K562 (cell line): ENCODE data around the gene CCDC124. TPM values are rescaled to one million over a fixed set of nuclear protein-coding genes. Genes with fewer than 3 reads are reported as not detected.

ENCODE experiments used
- ATAC-seq: fragments of 200-7000 bp; cut with Tn5 transposase; 3 replicates; pipeline ENCODE4 v1.9.1; 2020; ENCODE audit warnings: moderate library complexity
- BruUV-seq: library from RNA; stranded (reverse); fragments of 400-500 nt; replicated peaks from 2 replicates; lab custom pipeline; 2021; lab: Mats Ljungman, UMichigan
- CTCF ChIA-PET: fragments of 300-600 bp; formaldehyde crosslinking; extraction: SDS; loops from one replicate; lab custom pipeline; 2021; ENCODE audit warnings: low intra/inter-chr PET ratio; lab: Yijun Ruan, JAX
- POLR2A ChIA-PET: fragments of 300-600, 350-650 bp; sonication (Branson Sonifier 250); formaldehyde crosslinking; extraction: SDS; loops from one replicate; lab custom pipeline; 2021; ENCODE audit warnings: antibody characterized with exemption, inconsistent platforms; lab: Yijun Ruan, JAX
- DNase-seq, 4 experiments: peaks; one replicate each; pipeline versions ENCODE4 v3.0.0 to v3.0.0-alpha.2; 2011 to 2018; ENCODE audit warnings: low spot score in 3 of 4, mixed read lengths in 3 of 4; ENCODE audit errors: extremely low read depth in 1 of 4
- FAIRE-seq: peaks from 2 replicates; lab custom pipeline; 2011; peaks lifted over from hg19 to GRCh38; lab: Jason Lieb, UNC
- H2AFZ ChIP-seq: 2 replicates; pipeline ENCODE4 v1.6.0; 2011; ENCODE audit warnings: low read depth, low read length, control low read depth, inconsistent platforms
- H3K27ac ChIP-seq: fragments of 200-600 bp; 3 replicates; pipeline ENCODE4 v1.8.0; 2011; ENCODE audit warnings: low read depth, mild to moderate bottlenecking, control low read depth, inconsistent platforms, low read length, moderate library complexity, mixed read lengths; ENCODE audit errors: extremely low read depth
- H3K27me3 ChIP-seq, 2 experiments: fragments of 300-600 bp in 1 of 2; 2 replicates in 1 of 2; 3 replicates in 1 of 2; pipeline versions ENCODE4 v1.6.0 to v1.8.0; 2011; ENCODE audit warnings: inconsistent platforms in 2 of 2, low read length in 2 of 2, mild to moderate bottlenecking in 1 of 2, mixed read lengths in 1 of 2, moderate library complexity in 1 of 2; ENCODE audit not compliant: control insufficient read depth in 2 of 2, insufficient read depth in 2 of 2
- H3K36me3 ChIP-seq: fragments of 300-600 bp; 3 replicates; pipeline ENCODE4 v1.8.0; 2011; ENCODE audit warnings: mild to moderate bottlenecking, low read length, inconsistent platforms; ENCODE audit not compliant: control insufficient read depth, insufficient read depth
- H3K4me1 ChIP-seq, 2 experiments: fragments of 200-600 bp in 1 of 2; replicated peaks in 1 of 2; 2 replicates in 1 of 2; 3 replicates in 1 of 2; pipeline versions ENCODE4 v1.5.1 to v1.8.0; 2011; ENCODE audit warnings: inconsistent platforms in 2 of 2, low read length in 2 of 2, mild to moderate bottlenecking in 1 of 2, mixed read lengths in 1 of 2, moderate library complexity in 1 of 2; ENCODE audit not compliant: control insufficient read depth in 2 of 2, insufficient read depth in 2 of 2
- H3K4me2 ChIP-seq: 2 replicates; pipeline ENCODE4 v1.6.1; 2011; ENCODE audit warnings: low read length, control low read depth, inconsistent platforms, mixed read lengths; ENCODE audit not compliant: insufficient read depth
- H3K4me3 ChIP-seq: fragments of 200-600 bp; sonication (generic), shearing (Covaris generic); 2 replicates; pipeline ENCODE4 v1.5.1; 2016; ENCODE audit warnings: control low read depth, inconsistent platforms
- H3K79me2 ChIP-seq: fragments of 200-600 bp; 3 replicates; pipeline ENCODE4 v1.8.0; 2011; ENCODE audit warnings: low read length, inconsistent platforms; ENCODE audit not compliant: control insufficient read depth, insufficient read depth
- H3K9ac ChIP-seq, 2 experiments: 2 replicates each; pipeline versions ENCODE4 v1.6.0 to v1.6.1; 2011; ENCODE audit warnings: low read depth in 2 of 2, low read length in 2 of 2, control low read depth in 1 of 2, inconsistent platforms in 1 of 2, mild to moderate bottlenecking in 1 of 2, mixed read lengths in 1 of 2; ENCODE audit not compliant: insufficient read depth in 1 of 2
- H3K9me1 ChIP-seq: one replicate; pipeline ENCODE4 v1.6.0; 2011; ENCODE audit warnings: inconsistent platforms, mild to moderate bottlenecking, low read length, moderate library complexity; ENCODE audit not compliant: control insufficient read depth, insufficient read depth
- H3K9me3 ChIP-seq: replicated peaks from 2 replicates; pipeline ENCODE4 v1.5.1; 2011; ENCODE audit warnings: low read depth, low read length, inconsistent platforms; ENCODE audit not compliant: control insufficient read depth, insufficient read depth
- H4K20me1 ChIP-seq: replicated peaks from 2 replicates; pipeline ENCODE4 v1.6.1; 2011; ENCODE audit warnings: low read length, inconsistent platforms, mixed read lengths; ENCODE audit not compliant: control insufficient read depth, insufficient read depth
- ARHGAP35 ChIP-seq: fragments of 450-650 bp; IDR thresholded peaks from 2 replicates; pipeline ENCODE4 v1.6.1; 2018; ENCODE audit not compliant: partially characterized antibody
- DIDO1 ChIP-seq: fragments of 450-650 bp; IDR thresholded peaks from 2 replicates; pipeline ENCODE4 v1.6.1; 2016; ENCODE audit warnings: low read depth, missing biosample characterization, missing genetic modification characterization
- ELF4 ChIP-seq: fragments of 450-650 bp; formaldehyde crosslinking; IDR thresholded peaks from 2 replicates; pipeline ENCODE4 v1.4.0; 2022; ENCODE audit warnings: missing genetic modification characterization
- ETV1 ChIP-seq: fragments of 450-650 bp; conservative IDR thresholded peaks from 2 replicates; pipeline ENCODE4 v1.6.1; 2016; ENCODE audit warnings: missing genetic modification characterization, control low read depth, low read depth, missing compliant biosample characterization
- KDM2B ChIP-seq: fragments of 250-450 bp; sonication (Bioruptor Pico); IDR thresholded peaks from 2 replicates; pipeline ENCODE4 v1.8.0; 2021; ENCODE audit warnings: mild to moderate bottlenecking, moderate library complexity
- MEF2A ChIP-seq: IDR thresholded peaks from 2 replicates; pipeline ENCODE4 v1.6.1; 2011; ENCODE audit warnings: low read depth, mild to moderate bottlenecking, low read length, moderate library complexity; ENCODE audit not compliant: control insufficient read depth
- PRPF4 ChIP-seq: fragments of 200-400 bp; formaldehyde crosslinking; IDR thresholded peaks from one replicate; pipeline ENCODE4 v1.6.1; 2017; ENCODE audit warnings: low read length, low read depth, mild to moderate bottlenecking; ENCODE audit not compliant: insufficient read depth, poor library complexity, severe bottlenecking
- SAP30 ChIP-seq: fragments of 200-600 bp; sonication (generic); IDR thresholded peaks from 2 replicates; pipeline ENCODE4 v1.6.1; 2012; ENCODE audit warnings: borderline replicate concordance, low read depth, mild to moderate bottlenecking, moderate library complexity, low read length, control low read depth, inconsistent platforms; ENCODE audit not compliant: insufficient read depth, poor library complexity, severe bottlenecking
- SLC30A9 ChIP-seq: fragments of 250-450 bp; sonication (Bioruptor Pico); IDR thresholded peaks from 2 replicates; pipeline ENCODE4 v1.8.0; 2022; ENCODE audit warnings: mild to moderate bottlenecking, moderate library complexity
- SMC3 ChIP-seq: conservative IDR thresholded peaks from 2 replicates; pipeline ENCODE4 v1.6.1; 2011; ENCODE audit warnings: low read depth, low read length, improper control_type of control experiment; ENCODE audit not compliant: insufficient read depth
- SP1 ChIP-seq: sonication (generic); formaldehyde crosslinking; IDR thresholded peaks from 2 replicates; pipeline ENCODE4 v1.8.1; 2022; ENCODE audit warnings: mild to moderate bottlenecking, missing genetic modification reagents
- TEAD2 ChIP-seq: fragments of 450-650 bp; IDR thresholded peaks from 2 replicates; pipeline ENCODE4 v1.6.1; 2016; ENCODE audit warnings: missing genetic modification characterization, control low read depth, missing compliant biosample characterization
- U2AF1 ChIP-seq: fragments of 200-400 bp; formaldehyde crosslinking; optimal IDR thresholded peaks from 2 replicates; pipeline ENCODE3; 2017; ENCODE audit warnings: mild to moderate bottlenecking, low read depth, low read length, moderate library complexity
- ZNF253 ChIP-seq: fragments of 250-450 bp; sonication (Bioruptor Pico); conservative IDR thresholded peaks from 2 replicates; pipeline ENCODE4 v1.6.1; 2021; ENCODE audit warnings: mild to moderate bottlenecking
- WGBS: fragments of 100-300 bp; shearing (Covaris generic); methylation state at CpG from one replicate; pipeline ENCODE4 v1.1.6; 2016; ENCODE audit warnings: low coverage, mixed read lengths; ENCODE audit not compliant: insufficient coverage; ENCODE audit errors: missing lambda C conversion rate; 5-methylcytosine and 5-hydroxymethylcytosine counted together
- in situ Hi-C: fragments of 300-500 bp; cut with MboI; formaldehyde crosslinking; loops from 4 replicates; pipeline ENCODE4 v1.15.0; 2018; ENCODE audit warnings: inconsistent platforms, mixed read lengths
- intact Hi-C: fragments of 100-400 bp; cut with micrococcal nuclease; formaldehyde crosslinking; loops from 2 replicates; pipeline ENCODE4 v1.14.2; 2022
- polyA plus RNA-seq, 8 experiments: library from polyadenylated mRNA; depleted of rRNA in 4 of 8; stranded (reverse) in 5 of 8; unstranded in 3 of 8; fragments of >200 nt; fragmentation: Nextera tagmentation in 2 of 8; fragmentation: Illumina TruSeq in 1 of 8; extraction: Ambion mirVana in 2 of 8; extraction: Trizol in 1 of 8; gene quantifications; 2 replicates each; pipeline versions ENCODE4 v1.2.1 to v1.2.3, GENCODE V29; 2011 to 2014; ENCODE audit warnings: inconsistent platforms in 1 of 8, missing spikeins in 1 of 8
- total RNA-seq, 7 experiments: library from RNA; depleted of rRNA in 6 of 7; stranded (reverse); fragments of >200 nt in 6 of 7; fragmentation: Illumina TruSeq in 2 of 7; extraction: Trizol in 2 of 7; gene quantifications; 2 replicates each; pipeline versions ENCODE4 v1.2.1 to v1.2.3, GENCODE V29; 2011 to 2021; ENCODE audit warnings: low replicate concordance in 1 of 7
- TF ChIP-seq, protein P1 (sequence below): fragments of 450-650 bp; formaldehyde crosslinking; IDR thresholded peaks from 2 replicates; pipeline ENCODE4 v1.4.0; 2022; ENCODE audit warnings: missing genetic modification characterization
- TF ChIP-seq, protein P2 (sequence below): sonication (generic); formaldehyde crosslinking; IDR thresholded peaks from 2 replicates; pipeline ENCODE4 v1.5.0; 2020; ENCODE audit warnings: missing genetic modification reagents
- TF ChIP-seq, protein P3 (sequence below): fragments of 450-650 bp; formaldehyde crosslinking; IDR thresholded peaks from 2 replicates; pipeline ENCODE4 v1.4.0; 2020; ENCODE audit warnings: mild to moderate bottlenecking, moderate library complexity
- TF ChIP-seq, protein P4 (sequence below): fragments of 250-450 bp; sonication (Bioruptor Pico); IDR thresholded peaks from 2 replicates; pipeline ENCODE4 v1.8.0; 2021; ENCODE audit warnings: borderline replicate concordance, mild to moderate bottlenecking, moderate library complexity; ENCODE audit not compliant: poor library complexity, severe bottlenecking

CCDC124 gene
- total and polyA plus RNA-seq, 9 of the 15 experiments (the other 6 are each of a cell fraction or from before 2014, with no cell fraction given): 5.8 to 234 (median 40.1) TPM

DNA sequence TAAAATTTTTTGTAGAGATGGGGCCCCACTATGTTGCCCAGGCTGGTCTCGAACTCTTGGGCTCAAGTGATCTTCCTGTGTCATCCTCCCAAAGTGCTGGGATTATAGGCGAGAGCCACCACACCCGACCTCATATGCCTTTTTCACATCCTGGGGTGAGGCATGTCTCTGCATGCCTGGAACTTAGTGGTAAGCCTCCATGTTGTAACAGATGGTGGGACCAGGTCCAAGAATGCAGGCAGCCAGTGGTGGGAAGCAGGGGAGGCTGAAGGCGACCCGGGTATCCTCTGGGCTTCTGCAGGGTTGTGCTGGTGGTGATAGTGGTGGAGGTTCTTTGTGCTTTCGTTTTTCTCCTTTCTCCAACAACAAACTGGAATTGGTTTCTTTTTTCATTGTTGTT lies 30.1 kb upstream of the CCDC124 start (continued):
- TF ChIP-seq, protein P1, sequence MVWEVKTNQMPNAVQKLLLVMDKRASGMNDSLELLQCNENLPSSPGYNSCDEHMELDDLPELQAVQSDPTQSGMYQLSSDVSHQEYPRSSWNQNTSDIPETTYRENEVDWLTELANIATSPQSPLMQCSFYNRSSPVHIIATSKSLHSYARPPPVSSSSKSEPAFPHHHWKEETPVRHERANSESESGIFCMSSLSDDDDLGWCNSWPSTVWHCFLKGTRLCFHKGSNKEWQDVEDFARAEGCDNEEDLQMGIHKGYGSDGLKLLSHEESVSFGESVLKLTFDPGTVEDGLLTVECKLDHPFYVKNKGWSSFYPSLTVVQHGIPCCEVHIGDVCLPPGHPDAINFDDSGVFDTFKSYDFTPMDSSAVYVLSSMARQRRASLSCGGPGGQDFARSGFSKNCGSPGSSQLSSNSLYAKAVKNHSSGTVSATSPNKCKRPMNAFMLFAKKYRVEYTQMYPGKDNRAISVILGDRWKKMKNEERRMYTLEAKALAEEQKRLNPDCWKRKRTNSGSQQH (CRISPR knock-in tag): no peak
- no peak for TF ChIP-seq ARHGAP35
- TF ChIP-seq SLC30A9 (CRISPR knock-in tag): no peak
- no peak for TF ChIP-seq SMC3
- no peak for TF ChIP-seq SP1 (CRISPR knock-in tag)
- TF ChIP-seq, protein P2, sequence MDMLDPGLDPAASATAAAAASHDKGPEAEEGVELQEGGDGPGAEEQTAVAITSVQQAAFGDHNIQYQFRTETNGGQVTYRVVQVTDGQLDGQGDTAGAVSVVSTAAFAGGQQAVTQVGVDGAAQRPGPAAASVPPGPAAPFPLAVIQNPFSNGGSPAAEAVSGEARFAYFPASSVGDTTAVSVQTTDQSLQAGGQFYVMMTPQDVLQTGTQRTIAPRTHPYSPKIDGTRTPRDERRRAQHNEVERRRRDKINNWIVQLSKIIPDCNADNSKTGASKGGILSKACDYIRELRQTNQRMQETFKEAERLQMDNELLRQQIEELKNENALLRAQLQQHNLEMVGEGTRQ (CRISPR knock-in tag): no peak
- no peak for TF ChIP-seq PRPF4
- TF ChIP-seq ELF4 (CRISPR knock-in tag): no peak
- TF ChIP-seq TEAD2 (tag): no peak
- no peak for TF ChIP-seq KDM2B (CRISPR knock-in tag)

DNA sequence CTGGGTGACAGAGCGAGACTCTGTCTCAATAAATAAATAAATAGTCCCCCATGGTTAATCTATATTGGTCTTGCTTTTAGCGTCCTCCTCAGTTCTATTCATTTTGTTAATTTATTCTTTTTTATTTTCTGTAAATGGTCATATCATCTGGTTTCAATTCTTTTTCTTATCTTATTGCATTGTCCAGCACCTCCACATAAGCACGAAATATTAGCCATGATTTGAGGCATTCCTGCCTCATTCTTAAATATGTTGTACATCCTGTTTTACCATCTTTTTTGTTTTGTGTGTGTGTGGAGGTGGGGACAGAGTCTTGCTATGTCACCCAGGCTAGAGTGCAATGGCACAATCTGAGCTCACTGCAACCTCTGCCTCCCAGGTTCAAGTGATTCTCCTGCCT lies 24.6 kb upstream of the CCDC124 start:
- ATAC-seq: no peak
- in situ Hi-C loops: no loop called here
- no peak for DNase-seq
- CTCF ChIA-PET: no interaction called here
- no peak overlapping the region for H3K27ac ChIP-seq
- H3K9me3 ChIP-seq: peaks cover 7% of the 10 kb centered on the region
- no peaks in the 10 kb centered on the region for H3K9me1 ChIP-seq
- H2AFZ ChIP-seq: no peak overlapping the region
- no peak overlapping the region for H3K9ac ChIP-seq
- WGBS: 2% methylated on average over 3 of the region's 3 CpGs
- peaks cover 3 to 9% of the 10 kb centered on the region in 2 experiments; a peak in 2 of 5 replicates for H3K27me3 ChIP-seq
- POLR2A ChIA-PET: no interaction called here
- no peak for FAIRE-seq
- no TSS peak for BruUV-seq
- no peak overlapping the region for H3K4me2 ChIP-seq
- no peaks in the 10 kb centered on the region for H3K36me3 ChIP-seq
- H3K4me1 ChIP-seq: no peaks in the 10 kb centered on the region
- intact Hi-C loops: no loop called here
- H3K79me2 ChIP-seq: no peaks in the 10 kb centered on the region
- H4K20me1 ChIP-seq: no peaks in the 10 kb centered on the region
- H3K4me3 ChIP-seq: no peak overlapping the region
- TF ChIP-seq ZNF253 (CRISPR knock-in tag): no peak
- TF ChIP-seq, protein P3, sequence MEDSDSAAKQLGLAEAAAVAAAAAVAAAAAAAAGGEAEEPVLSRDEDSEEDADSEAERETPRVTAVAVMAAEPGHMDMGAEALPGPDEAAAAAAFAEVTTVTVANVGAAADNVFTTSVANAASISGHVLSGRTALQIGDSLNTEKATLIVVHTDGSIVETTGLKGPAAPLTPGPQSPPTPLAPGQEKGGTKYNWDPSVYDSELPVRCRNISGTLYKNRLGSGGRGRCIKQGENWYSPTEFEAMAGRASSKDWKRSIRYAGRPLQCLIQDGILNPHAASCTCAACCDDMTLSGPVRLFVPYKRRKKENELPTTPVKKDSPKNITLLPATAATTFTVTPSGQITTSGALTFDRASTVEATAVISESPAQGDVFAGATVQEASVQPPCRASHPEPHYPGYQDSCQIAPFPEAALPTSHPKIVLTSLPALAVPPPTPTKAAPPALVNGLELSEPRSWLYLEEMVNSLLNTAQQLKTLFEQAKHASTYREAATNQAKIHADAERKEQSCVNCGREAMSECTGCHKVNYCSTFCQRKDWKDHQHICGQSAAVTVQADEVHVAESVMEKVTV (CRISPR knock-in tag): no peak
- no peak for TF ChIP-seq MEF2A
- no peak for TF ChIP-seq SAP30
- TF ChIP-seq U2AF1: no peak
- TF ChIP-seq DIDO1 (tag): no peak
- TF ChIP-seq, protein P4, sequence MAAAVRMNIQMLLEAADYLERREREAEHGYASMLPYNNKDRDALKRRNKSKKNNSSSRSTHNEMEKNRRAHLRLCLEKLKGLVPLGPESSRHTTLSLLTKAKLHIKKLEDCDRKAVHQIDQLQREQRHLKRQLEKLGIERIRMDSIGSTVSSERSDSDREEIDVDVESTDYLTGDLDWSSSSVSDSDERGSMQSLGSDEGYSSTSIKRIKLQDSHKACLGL (CRISPR knock-in tag): no peak
- TF ChIP-seq ETV1 (tag): no peak
